Pancreas (tissue), 10 donors: ENCODE data around the gene RASL12. TPM values are rescaled to one million over a fixed set of nuclear protein-coding genes. Genes with fewer than 3 reads are reported as not detected.

ENCODE experiments used
- ATAC-seq, 4 donors: fragments of 200-7000 bp; cut with Tn5 transposase; one replicate each; pipeline versions ENCODE4 v1.8.0 to v1.9.1; 2020; ENCODE audit warnings: mild to moderate bottlenecking in 4 of 4, moderate library complexity in 4 of 4
- DNase-seq, 6 donors: peaks; one replicate each; pipeline ENCODE4 v3.0.0-alpha.2; 2020
- FAIRE-seq: peaks from 2 replicates; lab custom pipeline; 2012; peaks lifted over from hg19 to GRCh38; lab: Jason Lieb, UNC
- H3K27ac ChIP-seq, 4 donors: fragments of 200-600 bp; sonication (generic); 1 replicate in 3 of 4; 2 replicates in 1 of 4; pipeline versions ENCODE4 v1.5.0 to v1.8.0; 2020
- H3K27me3 ChIP-seq, 4 donors: fragments of 200-600 bp; one replicate each; pipeline ENCODE4 v1.8.0; 2021
- H3K36me3 ChIP-seq, 3 donors: fragments of 200-600 bp; sonication (generic) in 1 of 3; one replicate each; pipeline versions ENCODE4 v1.5.0 to v1.8.0; 2020 to 2021
- H3K4me1 ChIP-seq, 3 donors: fragments of 200-600 bp; one replicate each; pipeline ENCODE4 v1.8.0; 2021
- H3K4me3 ChIP-seq, 4 donors: fragments of 200-600 bp; sonication (generic) in 2 of 4; one replicate each; pipeline versions ENCODE4 v1.5.0 to v1.8.0; 2020 to 2021
- H3K9me3 ChIP-seq, 4 donors: fragments of 200-600 bp; one replicate each; pipeline ENCODE4 v1.8.0; 2021
- WGBS, 2 donors: extraction: QIAGEN DNeasy Blood & Tissue Kit; methylation state at CpG; one replicate each; pipeline ENCODE4 v1.1.7; 2013; 5-methylcytosine and 5-hydroxymethylcytosine counted together
- intact Hi-C, 3 donors: fragments of 100-400 bp; cut with DNase I; formaldehyde crosslinking; loops; one replicate each; pipeline versions ENCODE4 v1.11.1 to v1.14.2; 2022
- polyA plus RNA-seq, 2 donors: library from polyadenylated mRNA; stranded (reverse); fragments of 200-250 nt; gene quantifications; one replicate each; pipeline ENCODE4 v1.2.3, GENCODE V29; 2013
- total RNA-seq, 6 donors: library from RNA; stranded (reverse); fragmentation: NEBNext Ultra II Directional in 4 of 6; extraction: Animal tissue kit (Norgen Biotek cat#: 25700) in 4 of 6; gene quantifications; one replicate each; pipeline versions ENCODE4 v1.2.1 to v1.2.4, GENCODE V29; 2021 to 2023
- TF ChIP-seq, protein P1 (sequence below), 4 donors: fragments of 200-600 bp; sonication (generic) in 3 of 4; IDR thresholded peaks; one replicate each; pipeline versions ENCODE4 v1.5.0 to v1.8.0; 2021; ENCODE audit warnings: antibody characterized with exemption in 4 of 4
- donor health status: healthy with polysubstance abuse.
- donor health status: DM: no; HTN: no; CAD: no; lungs with moderate emphysema.
- donor health status: DM: no; HTN: no; CAD: no.
- donor health status: control.
- donor health status: control.
- donor health status: Bipolar disorder and iron deficiency.
- donor health status: DM: yes; HTN: yes; CAD: no.
- donor health status: DM: no; HTN: no; CAD: no.
- donor health status: DM: no; HTN: no; CAD: no.
- donor health status: DM: yes; HTN: yes; CAD: no.

The RASL12 gene
- total and polyA plus RNA-seq, 8 donors, result 0.28 to 4.2 (median 1.7) TPM

DNA sequence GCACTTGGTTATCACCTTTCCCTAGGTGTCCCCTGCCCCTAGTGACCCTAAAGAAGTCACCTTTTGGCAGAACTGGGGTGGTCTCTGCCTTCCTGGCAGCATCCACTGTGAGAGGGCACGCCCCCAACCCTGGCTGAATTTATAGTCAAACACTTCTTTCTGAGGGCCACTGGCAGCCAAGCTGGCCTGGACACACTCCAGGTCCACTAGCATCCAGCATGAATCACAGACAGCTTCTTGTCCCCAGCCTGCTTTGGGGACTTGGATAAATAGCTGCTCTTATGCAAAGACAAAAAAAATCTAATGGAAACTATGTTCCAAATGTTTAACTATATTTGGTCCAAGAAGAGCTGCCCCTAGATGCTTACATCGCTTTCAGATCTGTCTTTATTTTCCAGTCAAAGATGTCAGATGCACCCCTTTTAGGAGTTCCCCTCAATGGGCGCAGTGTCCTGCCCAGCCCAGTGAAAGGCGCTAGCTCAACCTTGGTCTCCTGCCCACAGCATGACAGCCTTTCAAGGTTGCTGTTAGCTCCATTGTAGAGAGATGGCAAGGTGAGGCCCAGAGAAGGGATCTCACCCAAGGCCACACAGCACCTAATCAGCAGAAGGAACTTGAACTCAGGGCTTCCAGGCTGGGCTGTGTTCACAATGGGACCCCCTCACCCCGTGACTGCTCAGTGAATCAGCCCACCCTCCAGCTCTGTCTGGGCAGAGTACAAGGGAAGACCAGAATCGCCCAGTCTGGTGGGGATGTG, 7.0 kb downstream of the RASL12 start:
- H3K27ac ChIP-seq, result no peak overlapping the region
- intact Hi-C loops, result no loop called here
- FAIRE-seq (no peak), DNase-seq (no peak), ATAC-seq (no peak)
- no peaks in the 10 kb centered on the region for H3K36me3 ChIP-seq
- WGBS, 2 donors, result 80 to 85% methylated on average over 6 of the region's 6 CpGs
- no peaks in the 10 kb centered on the region for H3K9me3 ChIP-seq
- H3K27me3 ChIP-seq, result no peaks in the 10 kb centered on the region
- TF ChIP-seq, protein P1, sequence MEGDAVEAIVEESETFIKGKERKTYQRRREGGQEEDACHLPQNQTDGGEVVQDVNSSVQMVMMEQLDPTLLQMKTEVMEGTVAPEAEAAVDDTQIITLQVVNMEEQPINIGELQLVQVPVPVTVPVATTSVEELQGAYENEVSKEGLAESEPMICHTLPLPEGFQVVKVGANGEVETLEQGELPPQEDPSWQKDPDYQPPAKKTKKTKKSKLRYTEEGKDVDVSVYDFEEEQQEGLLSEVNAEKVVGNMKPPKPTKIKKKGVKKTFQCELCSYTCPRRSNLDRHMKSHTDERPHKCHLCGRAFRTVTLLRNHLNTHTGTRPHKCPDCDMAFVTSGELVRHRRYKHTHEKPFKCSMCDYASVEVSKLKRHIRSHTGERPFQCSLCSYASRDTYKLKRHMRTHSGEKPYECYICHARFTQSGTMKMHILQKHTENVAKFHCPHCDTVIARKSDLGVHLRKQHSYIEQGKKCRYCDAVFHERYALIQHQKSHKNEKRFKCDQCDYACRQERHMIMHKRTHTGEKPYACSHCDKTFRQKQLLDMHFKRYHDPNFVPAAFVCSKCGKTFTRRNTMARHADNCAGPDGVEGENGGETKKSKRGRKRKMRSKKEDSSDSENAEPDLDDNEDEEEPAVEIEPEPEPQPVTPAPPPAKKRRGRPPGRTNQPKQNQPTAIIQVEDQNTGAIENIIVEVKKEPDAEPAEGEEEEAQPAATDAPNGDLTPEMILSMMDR (IDR thresholded peaks at IDR 0.05), result no peak
- H3K4me3 ChIP-seq, result no peak overlapping the region
- H3K4me1 ChIP-seq, result no peaks in the 10 kb centered on the region

- TF ChIP-seq, protein P1 (IDR thresholded peaks at IDR 0.05), result no peak
- intact Hi-C loops, result loop anchor here in 1 of 3 donors (10.0 kb wide), 1 partner anchor 215 kb away; no protein-coding TSS in a partner anchor
- DNase-seq (no peak), ATAC-seq (no peak), FAIRE-seq (no peak)
- Histone ChIP-seq H3K9me3 (no peaks in the 10 kb centered on the region), H3K27ac (no peak overlapping the region), H3K36me3 (no peaks in the 10 kb centered on the region), H3K27me3 (no peaks in the 10 kb centered on the region), H3K4me3 (no peak overlapping the region), H3K4me1 (no peaks in the 10 kb centered on the region)
- 78 to 83% methylated on average over 4 of the region's 4 CpGs for WGBS, 2 donors
Observed at GRCh38 chr15:65059931-65060596, 7.7 kb downstream of the RASL12 start.

GRCh38 chr15:65059369-65059750, 8.4 kb downstream of the RASL12 start:
- Histone ChIP-seq H3K9me3 (no peaks in the 10 kb centered on the region), H3K27ac (no peak overlapping the region), H3K4me1 (no peaks in the 10 kb centered on the region), H3K36me3 (no peaks in the 10 kb centered on the region), H3K27me3 (no peaks in the 10 kb centered on the region), H3K4me3 (no peak overlapping the region)
- intact Hi-C loops, result loop anchor here in 1 of 3 donors (10.0 kb wide), 1 partner anchor 215 kb away; no protein-coding TSS in a partner anchor
- TF ChIP-seq, protein P1 (IDR thresholded peaks at IDR 0.05), result no peak
- WGBS, 2 donors, result 54 to 68% methylated on average over 3 of the region's 3 CpGs
- no peak for FAIRE-seq
- DNase-seq, result no peak
- ATAC-seq, result no peak

GRCh38 chr15:65058394-65059368, 9.1 kb downstream of the RASL12 start:
- H3K4me3 ChIP-seq, result no peak overlapping the region
- H3K4me1 ChIP-seq, result no peaks in the 10 kb centered on the region
- DNase-seq, result no peak
- no peaks in the 10 kb centered on the region for H3K27me3 ChIP-seq
- no peaks in the 10 kb centered on the region for H3K9me3 ChIP-seq
- intact Hi-C loops, result loop anchor here in 1 of 3 donors (10.0 kb wide), 1 partner anchor 216 kb away; no protein-coding TSS in a partner anchor
- ATAC-seq, result no peak
- no peak overlapping the region for H3K27ac ChIP-seq
- TF ChIP-seq, protein P1 (IDR thresholded peaks at IDR 0.05), result no peak
- no peaks in the 10 kb centered on the region for H3K36me3 ChIP-seq
- 65 to 68% methylated on average over 16 of the region's 16 CpGs for WGBS, 2 donors
- FAIRE-seq, result no peak
